Measurements from ENCODE around the gene KMT2C.
"Not testable (repeated sequence)": the region's sequence is repeated elsewhere in the genome, so short reads cannot be mapped to it uniquely, and the experiment has no call there.

Gene KMT2C

GRCh38 chr7:152399344-152399743 lies 36.5 kb downstream of the KMT2C start:
- no peak for DNase-seq

GRCh38 chr7:152395112-152395511 lies 40.7 kb downstream of the KMT2C start:
- DNase-seq = no peak

DNA sequence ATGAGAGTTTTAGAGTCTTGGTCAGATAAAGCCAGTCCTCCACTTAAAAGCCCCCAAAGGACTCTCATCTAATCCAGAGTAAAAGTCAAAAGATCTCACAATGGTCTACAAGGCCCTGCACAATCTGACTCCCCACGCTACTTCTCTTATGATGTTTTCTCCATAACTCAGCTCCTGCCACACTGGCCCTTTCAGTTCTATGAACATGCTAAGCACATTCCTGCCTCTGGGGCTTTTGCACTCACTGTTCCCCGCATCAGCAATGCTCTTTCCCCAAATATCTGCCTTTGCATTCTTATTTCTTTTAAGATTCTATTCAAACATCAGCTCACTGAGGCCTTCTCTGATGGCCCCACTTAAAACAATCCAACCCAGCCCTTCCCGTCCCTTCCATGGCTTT lies 41.6 kb downstream of the KMT2C start:
- DNase-seq = not testable (repeated sequence)

- no peak for DNase-seq
Measured at GRCh38 chr7:152392254-152392653, 43.5 kb downstream of the KMT2C start.

- not testable (repeated sequence) for DNase-seq
Measured at GRCh38 chr7:152386136-152386764, 49.6 kb downstream of the KMT2C start.

- DNase-seq = not testable (repeated sequence)
Measured at GRCh38 chr7:152384235-152385200, 51.3 kb downstream of the KMT2C start.

DNA sequence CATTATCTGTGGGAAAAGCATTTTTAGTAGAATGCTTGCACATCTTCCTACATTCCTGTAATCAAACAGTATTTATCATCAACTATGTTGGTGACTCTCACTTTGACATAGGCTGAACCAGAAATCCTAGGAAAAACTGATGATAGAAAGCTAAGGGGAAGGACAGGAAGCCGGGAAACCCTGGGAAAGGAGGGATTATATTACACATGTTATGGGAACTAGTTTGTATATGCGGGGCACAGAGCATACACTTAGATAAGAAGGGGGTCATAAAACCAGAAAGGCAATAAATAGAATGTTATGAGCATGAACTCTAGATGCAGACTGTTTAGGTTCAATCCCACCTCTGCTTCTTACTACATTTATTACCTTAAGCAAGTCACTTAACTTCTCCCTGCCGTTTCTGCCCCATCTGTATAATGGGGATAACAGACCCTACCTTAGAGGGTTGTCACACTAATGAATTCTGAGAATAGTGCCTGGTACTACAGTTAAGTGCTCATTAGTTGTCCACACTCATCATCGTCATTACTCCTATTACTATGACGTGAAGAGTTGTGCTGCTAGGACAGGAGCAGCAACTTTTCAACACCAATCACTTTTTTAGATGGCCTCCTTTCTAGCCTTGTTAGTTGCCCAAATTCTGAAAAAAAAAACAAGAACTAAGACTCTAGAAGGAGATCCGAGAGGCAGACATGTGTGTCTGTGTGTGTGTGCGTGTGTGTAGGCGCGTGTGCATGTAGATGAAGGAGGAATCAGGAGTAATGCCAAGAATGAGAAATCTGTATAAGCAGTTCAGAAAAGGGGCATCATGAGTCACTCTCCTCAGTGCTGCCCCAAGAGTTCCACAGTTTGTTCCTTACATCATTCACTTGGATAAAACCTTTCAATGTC lies 52.2 kb downstream of the KMT2C start:
- no peak for DNase-seq

GRCh38 chr7:152382244-152382643 lies 53.6 kb downstream of the KMT2C start:
- DNase-seq = no peak

DNA sequence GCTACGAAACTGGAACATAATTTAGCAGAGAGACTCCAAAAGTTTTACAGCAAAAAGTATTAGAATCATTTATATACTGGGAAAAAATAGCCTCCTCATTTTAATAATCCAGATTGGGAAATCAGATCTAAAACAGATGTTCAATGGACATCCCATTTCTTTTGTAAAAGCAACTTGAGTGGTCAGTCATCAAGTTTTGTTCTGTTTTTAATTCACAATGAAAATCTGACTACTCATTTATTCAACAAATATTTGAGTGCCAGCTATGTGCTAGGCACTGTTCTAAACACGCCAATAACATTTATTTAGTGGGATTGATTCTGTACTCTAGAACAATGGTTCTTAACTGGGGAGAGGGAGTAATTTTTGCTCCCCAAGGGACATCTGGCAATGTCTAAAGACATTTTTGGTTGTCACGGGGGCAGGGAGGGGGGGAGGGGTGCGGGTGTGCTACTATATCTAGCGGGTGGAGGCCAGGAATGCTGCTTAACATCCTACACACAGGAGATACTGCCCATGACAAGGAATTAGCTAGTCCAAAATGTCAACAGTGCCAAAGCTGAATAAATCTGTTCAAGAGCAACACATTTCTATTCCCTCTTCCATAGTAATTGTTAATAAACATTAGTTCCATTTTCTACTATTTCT lies 54.7 kb downstream of the KMT2C start:
- DNase-seq = not testable (repeated sequence)

DNA sequence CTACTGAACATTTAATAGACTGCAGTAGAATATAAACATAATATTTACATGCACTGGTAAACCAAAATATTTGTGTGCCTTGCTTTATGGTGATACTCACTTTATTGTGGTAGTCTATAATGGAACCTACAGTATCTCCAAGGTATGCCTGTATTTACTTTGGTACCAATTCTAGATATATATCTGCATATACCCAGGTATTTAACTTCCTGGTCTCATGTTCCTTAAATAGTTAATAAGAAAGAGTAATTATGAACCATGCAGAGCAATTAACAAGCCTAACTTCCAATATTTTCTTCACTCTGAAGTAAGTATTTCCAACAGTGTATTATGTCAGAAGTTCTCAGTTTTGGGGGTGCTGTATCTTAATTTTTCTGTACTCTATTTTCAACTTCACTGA lies 57.3 kb downstream of the KMT2C start:
- DNase-seq = not testable (repeated sequence)

- not testable (repeated sequence) for DNase-seq
Measured at GRCh38 chr7:152376716-152377484, 58.9 kb downstream of the KMT2C start.

GRCh38 chr7:152370297-152370696 lies 65.5 kb downstream of the KMT2C start:
- DNase-seq = no peak

DNA sequence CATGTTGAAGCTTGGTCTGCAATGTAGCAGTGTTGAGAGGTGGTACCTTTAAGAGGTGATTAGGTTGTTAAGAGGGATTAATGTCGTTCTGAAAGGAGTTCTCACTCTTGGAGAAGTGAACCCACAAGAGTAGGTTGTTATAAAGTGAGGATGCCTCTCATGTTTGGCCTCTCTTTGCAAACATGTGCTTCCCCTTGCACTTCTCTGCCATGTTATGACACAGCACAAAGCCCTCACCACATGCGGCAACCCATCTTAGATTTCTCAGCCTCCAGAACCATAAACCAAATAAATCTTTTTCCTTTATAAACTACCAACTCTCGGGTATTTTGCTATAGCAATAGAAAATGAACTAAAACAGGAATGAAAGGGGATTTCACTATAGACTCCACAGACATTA lies 66.3 kb downstream of the KMT2C start:
- no peak for DNase-seq

DNA sequence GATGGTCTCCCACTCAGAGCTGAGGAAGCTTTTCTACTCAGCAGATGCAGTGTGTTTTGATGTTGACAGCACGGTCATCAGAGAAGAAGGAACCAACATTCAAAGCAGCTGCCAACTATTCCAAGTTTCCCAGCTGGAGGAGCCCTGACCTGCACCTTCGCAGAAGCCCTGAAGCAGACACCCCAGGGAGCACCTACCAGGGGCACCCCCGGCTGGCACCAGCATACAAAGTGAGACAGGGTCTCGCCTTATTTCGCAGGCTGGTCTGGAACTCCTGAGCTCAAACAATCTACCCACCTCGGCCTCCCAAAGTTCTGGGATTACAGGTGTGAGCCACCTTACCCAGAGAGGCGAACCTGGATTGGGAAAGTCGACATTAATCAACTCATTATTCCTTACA lies 68.6 kb downstream of the KMT2C start:
- DNase-seq = no peak

DNA sequence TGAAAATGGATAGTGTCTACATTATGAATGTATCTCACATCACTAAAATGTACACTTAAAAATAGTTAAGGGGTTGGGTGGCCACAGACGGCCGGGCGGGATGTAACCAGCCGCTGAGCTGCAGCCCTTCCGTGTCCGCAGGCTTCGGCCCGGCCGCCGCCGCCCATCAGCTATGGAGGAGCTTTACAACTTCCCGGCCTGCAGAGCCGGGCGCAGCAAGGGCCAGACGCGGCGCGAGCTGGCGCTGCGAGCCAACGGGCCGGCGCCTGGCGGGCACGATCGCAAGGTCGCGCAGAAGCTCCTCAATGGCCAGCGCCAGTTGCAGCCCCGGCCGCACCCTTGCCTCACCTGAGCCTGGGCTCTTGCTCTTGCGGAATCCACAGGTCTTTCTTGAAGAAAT lies 69.1 kb downstream of the KMT2C start:
- no peak for DNase-seq

GRCh38 chr7:152365982-152366603 lies 69.7 kb downstream of the KMT2C start:
- DNase-seq = no peak

DNA sequence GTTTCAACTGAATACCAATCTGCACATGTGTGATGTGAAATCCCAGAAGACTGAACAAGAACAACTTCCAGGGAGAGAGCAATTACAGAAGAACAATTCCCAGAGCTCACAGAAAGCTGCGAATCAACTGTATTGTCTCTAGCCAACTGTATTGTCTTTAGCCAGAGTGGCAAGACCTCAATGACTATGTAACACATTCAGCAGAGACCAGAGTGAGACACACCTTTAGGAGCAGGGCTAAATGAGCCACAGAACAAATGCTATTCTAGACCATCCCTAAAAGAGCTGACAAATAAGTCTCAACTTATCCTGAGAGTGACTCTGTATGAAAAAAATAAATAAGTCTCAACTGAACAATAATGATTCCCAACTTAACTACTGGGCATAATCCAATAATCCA lies 72.0 kb downstream of the KMT2C start:
- DNase-seq = no peak

DNA sequence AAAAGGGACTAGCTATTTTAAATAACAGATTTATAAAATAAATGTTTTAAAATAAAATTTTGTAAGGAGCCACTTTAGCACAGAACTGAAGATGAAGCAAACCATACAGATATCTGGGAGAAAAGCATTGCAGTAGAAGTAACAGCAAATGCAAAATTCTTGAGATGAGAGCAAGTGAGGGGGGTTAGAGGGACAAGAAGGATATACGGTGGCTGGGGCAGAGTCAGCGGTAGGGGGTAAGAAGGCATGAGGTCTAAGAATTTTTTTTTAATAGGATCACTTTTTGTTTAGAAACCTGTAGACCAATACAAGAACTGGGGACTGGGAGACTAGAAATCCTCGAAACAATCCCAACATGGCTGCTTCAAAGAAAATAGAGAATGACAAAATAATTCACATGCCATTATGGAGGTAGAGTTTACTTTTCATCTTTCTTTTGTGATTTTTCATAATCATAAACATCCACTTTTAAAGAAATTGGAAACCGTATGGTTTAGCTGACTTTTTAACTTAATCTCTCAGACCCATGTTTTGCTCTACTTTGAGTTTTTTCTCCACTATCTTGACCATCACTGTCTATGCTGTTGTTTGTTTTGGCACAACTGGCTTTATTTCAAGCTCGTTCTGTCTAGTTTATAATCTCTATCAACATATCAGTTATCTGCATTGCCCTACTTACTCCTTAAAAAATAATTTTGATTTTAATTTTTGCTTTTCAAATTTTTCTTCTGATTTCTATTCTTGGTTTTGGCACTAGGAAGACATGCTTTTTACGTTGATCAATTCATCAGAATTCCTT lies 73.5 kb downstream of the KMT2C start:
- no peak for DNase-seq

DNA sequence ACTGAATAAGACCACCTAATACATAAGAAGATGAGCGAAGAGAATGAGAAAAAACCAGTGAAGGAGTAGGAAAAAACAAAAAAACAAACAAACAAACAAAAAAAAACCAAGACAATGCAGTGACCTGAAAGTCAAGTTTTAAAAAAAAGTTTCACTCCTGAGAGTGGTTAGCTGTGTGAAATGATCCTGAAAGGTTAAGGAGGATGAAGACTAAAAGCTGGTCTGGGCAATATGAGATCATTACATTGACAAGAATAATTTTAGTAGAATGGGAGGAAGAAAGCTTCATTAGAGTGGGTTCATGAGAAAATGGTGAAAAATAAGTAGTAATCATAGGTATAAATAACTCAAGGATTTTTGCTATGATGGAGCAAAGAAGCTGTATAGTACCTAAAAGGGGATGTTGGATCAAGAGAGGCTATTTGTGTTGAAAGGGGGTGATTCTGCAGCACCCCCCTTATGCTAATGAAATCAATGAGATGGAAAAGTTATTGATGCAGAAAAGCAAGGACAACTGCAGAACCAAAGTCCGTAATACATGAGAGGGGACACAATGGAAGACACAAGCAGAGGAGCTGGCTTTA lies 80.2 kb downstream of the KMT2C start:
- no peak for DNase-seq

- no peak for DNase-seq
Measured at GRCh38 chr7:152354061-152354460, 81.7 kb downstream of the KMT2C start.

Data from SW 1271 (cell line).